Parathyroid adenoma (tissue), 2 donors: ENCODE results near the gene PPP1R14D.
A peak's percentile ranks its signal among the peaks of the same experiment; 100 is the strongest.

Experiments used
- H2AFZ ChIP-seq: fragments of 300-600 bp; sonication (generic); one replicate; pipeline ENCODE4 v1.7.0; 2017; ENCODE audit warnings: antibody characterized with exemption, mild to moderate bottlenecking
- H3K27ac ChIP-seq: fragments of 300-600 bp; sonication (generic); one replicate; pipeline ENCODE4 v1.7.0; 2017
- H3K27me3 ChIP-seq: fragments of 300-600 bp; sonication (generic); one replicate; pipeline ENCODE4 v1.7.0; 2017; ENCODE audit warnings: low read length; ENCODE audit not compliant: control insufficient read depth, insufficient read depth
- H3K36me3 ChIP-seq: fragments of 300-600 bp; sonication (generic); one replicate; pipeline ENCODE4 v1.7.0; 2017; ENCODE audit warnings: low read length; ENCODE audit not compliant: control insufficient read depth, insufficient read depth
- H3K4me1 ChIP-seq: fragments of 300-600 bp; sonication (generic); one replicate; pipeline ENCODE4 v1.7.0; 2017; ENCODE audit warnings: control low read depth
- H3K4me2 ChIP-seq: fragments of 300-600 bp; sonication (generic); one replicate; pipeline ENCODE4 v1.7.0; 2017; ENCODE audit warnings: low read length
- H3K4me3 ChIP-seq: fragments of 300-600 bp; sonication (generic); one replicate; pipeline ENCODE4 v1.7.0; 2017; ENCODE audit warnings: low read depth, low read length
- H3K79me2 ChIP-seq: fragments of 300-600 bp; sonication (generic); one replicate; pipeline ENCODE4 v1.7.0; 2017; ENCODE audit warnings: control low read depth
- H3K9ac ChIP-seq: fragments of 300-600 bp; sonication (generic); one replicate; pipeline ENCODE4 v1.7.0; 2017; ENCODE audit warnings: mild to moderate bottlenecking
- H3K9me3 ChIP-seq: fragments of 300-600 bp; sonication (generic); one replicate; pipeline ENCODE4 v1.7.0; 2017; ENCODE audit warnings: low read length; ENCODE audit not compliant: control insufficient read depth
- CTCF ChIP-seq: fragments of 300-600 bp; sonication (generic); IDR thresholded peaks from one replicate; pipeline ENCODE4 v1.7.0; 2017; ENCODE audit warnings: antibody characterized with exemption, mild to moderate bottlenecking
- donor health status: primary hyperparathyroidism.

The PPP1R14D gene

DNA sequence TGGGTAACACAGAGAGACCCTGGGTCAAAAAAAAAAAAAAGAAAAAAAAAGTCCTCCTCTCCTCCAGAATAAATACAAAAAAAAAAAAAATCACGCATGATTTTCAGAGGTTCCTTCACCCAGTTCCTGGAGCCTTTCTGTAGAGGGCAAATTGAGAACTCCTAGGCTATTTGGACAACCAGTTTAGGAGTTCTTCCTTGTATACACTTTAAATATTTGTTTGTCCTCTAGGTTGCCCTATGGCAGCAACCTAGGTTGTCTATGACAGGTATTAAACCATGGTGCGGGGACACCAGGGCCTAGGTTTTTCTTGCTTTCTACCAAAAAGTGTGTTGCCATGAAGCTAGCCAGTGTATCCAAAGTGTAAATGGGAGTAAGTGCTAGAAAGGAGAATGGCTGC is 25.4 kb downstream of the PPP1R14D start:
- Histone ChIP-seq H3K36me3 (no peaks in the 10 kb centered on the region), H3K27ac (peak overlapping the region; percentile 83), H3K27me3 (no peaks in the 10 kb centered on the region), H3K9ac (no peak overlapping the region), H3K79me2 (peaks cover 21% of the 10 kb centered on the region), H3K4me2 (no peak overlapping the region), H2AFZ (no peak overlapping the region), H3K9me3 (no peaks in the 10 kb centered on the region), H3K4me3 (no peak overlapping the region), H3K4me1 (peaks cover 12% of the 10 kb centered on the region)
- TF ChIP-seq CTCF, result no peak

DNA sequence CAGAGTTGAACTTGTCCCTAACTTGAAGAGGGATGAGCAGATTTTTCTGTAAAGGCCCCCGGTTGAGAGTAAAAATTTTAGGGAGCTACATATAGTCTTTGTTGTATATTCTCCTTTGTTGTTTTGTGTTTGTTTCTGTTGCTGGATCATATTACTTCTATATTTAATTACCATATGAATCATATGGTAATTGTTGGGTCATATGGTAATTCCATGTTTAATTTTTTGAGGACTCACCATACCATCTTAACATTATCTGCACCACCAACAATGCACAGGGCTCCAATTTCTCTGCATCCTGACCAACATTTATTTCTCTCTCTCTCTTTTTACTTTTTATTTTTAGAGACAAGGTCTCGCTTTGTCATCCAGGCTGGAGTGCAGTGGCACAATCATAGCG is 29.0 kb downstream of the PPP1R14D start:
- no peak overlapping the region for H3K27ac ChIP-seq
- H3K4me1 ChIP-seq, result peaks cover 10% of the 10 kb centered on the region

DNA sequence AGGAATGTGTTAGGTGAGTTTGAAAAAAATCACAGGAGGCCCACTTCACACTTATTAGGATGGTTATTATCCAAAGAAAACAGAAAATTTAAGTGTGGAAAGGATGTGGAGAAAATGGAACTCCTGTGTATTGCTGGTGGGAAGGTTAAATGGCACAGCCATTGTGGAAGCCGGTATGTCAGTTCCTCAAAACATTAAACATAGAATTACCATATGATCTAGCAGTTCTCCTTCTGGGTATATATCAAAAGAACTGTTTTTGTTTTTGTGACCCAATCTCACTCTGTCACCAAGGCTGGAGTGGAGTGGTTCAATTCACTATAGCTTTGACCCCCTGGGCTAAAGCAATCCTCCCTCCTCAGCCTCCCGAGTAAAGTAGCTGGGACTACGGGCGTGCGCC is 32.0 kb downstream of the PPP1R14D start:
- Histone ChIP-seq H3K4me2 (no peak overlapping the region), H3K4me3 (no peak overlapping the region), H3K27ac (no peak overlapping the region), H3K27me3 (no peaks in the 10 kb centered on the region), H3K79me2 (peaks cover 39% of the 10 kb centered on the region), H3K4me1 (peaks cover 3% of the 10 kb centered on the region), H3K9ac (no peak overlapping the region), H3K36me3 (no peaks in the 10 kb centered on the region), H3K9me3 (no peaks in the 10 kb centered on the region), H2AFZ (no peak overlapping the region)
- no peak for TF ChIP-seq CTCF

More for the DNA sequence above, 29.0 kb downstream of the PPP1R14D start:
- TF ChIP-seq CTCF, result no peak
- H3K36me3 ChIP-seq, result no peaks in the 10 kb centered on the region
- no peak overlapping the region for H3K4me2 ChIP-seq
- no peak overlapping the region for H3K4me3 ChIP-seq
- H3K79me2 ChIP-seq, result peaks cover 28% of the 10 kb centered on the region
- no peaks in the 10 kb centered on the region for H3K27me3 ChIP-seq
- H2AFZ ChIP-seq, result no peak overlapping the region
- H3K9ac ChIP-seq, result no peak overlapping the region
- no peaks in the 10 kb centered on the region for H3K9me3 ChIP-seq

DNA sequence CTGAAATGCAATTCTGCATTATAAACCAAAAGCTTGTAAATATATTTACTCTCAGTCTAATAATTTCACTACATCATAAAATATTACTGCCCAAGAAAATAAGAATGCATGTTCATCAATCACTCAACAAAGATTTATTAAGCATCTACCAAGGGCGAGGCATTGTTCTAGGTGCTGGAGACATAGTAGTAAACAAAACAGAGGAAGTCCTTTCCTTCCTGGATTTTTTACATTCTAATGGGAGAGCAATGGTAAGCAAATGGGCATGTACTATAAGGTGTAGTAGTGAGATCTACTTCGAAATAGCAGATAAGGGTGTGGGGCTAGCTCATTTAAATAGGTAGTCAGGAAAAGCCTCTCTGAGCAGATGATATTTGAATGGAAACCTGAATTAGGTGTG is 32.5 kb downstream of the PPP1R14D start:
- peaks cover 3% of the 10 kb centered on the region for H3K4me1 ChIP-seq
- H3K79me2 ChIP-seq, result peaks cover 39% of the 10 kb centered on the region
- no peaks in the 10 kb centered on the region for H3K27me3 ChIP-seq
- H3K36me3 ChIP-seq, result no peaks in the 10 kb centered on the region
- H3K27ac ChIP-seq, result no peak overlapping the region
- no peak overlapping the region for H3K4me3 ChIP-seq
- no peak overlapping the region for H3K4me2 ChIP-seq
- no peak overlapping the region for H3K9ac ChIP-seq
- H2AFZ ChIP-seq, result no peak overlapping the region
- no peak for TF ChIP-seq CTCF
- no peaks in the 10 kb centered on the region for H3K9me3 ChIP-seq

- Histone ChIP-seq H3K79me2 (peaks cover 29% of the 10 kb centered on the region), H3K36me3 (no peaks in the 10 kb centered on the region), H3K27me3 (no peaks in the 10 kb centered on the region), H2AFZ (no peak overlapping the region), H3K4me1 (peaks cover 3% of the 10 kb centered on the region), H3K4me2 (no peak overlapping the region), H3K9ac (no peak overlapping the region), H3K27ac (no peak overlapping the region), H3K4me3 (no peak overlapping the region), H3K9me3 (no peaks in the 10 kb centered on the region)
- TF ChIP-seq CTCF, result no peak
These were observed 35.1 kb downstream of the PPP1R14D start for GRCh38 chr15:40793216-40793989.
